GM21423 (cell line): ENCODE results near the gene PRMT7.

Experiments used
- ATAC-seq: cut with Tn5 transposase; IDR thresholded peaks from one replicate; pipeline ENCODE4 v1.9.1; 2021; ENCODE audit warnings: mild to moderate bottlenecking, moderate library complexity; ENCODE audit not compliant: unreplicated experiment

PRMT7 gene

GRCh38 chr16:68345958-68346635 is 35.3 kb downstream of the PRMT7 start:
- ATAC-seq: no peak

- no peak for ATAC-seq
Measured at GRCh38 chr16:68346892-68347480, 36.2 kb downstream of the PRMT7 start.

GRCh38 chr16:68347605-68348004 is 36.8 kb downstream of the PRMT7 start:
- ATAC-seq: no peak

- no peak for ATAC-seq
Measured at GRCh38 chr16:68348639-68349445, 38.0 kb downstream of the PRMT7 start.

- ATAC-seq: no peak
Measured at GRCh38 chr16:68349838-68350410, 39.1 kb downstream of the PRMT7 start.

- no peak for ATAC-seq
Measured at GRCh38 chr16:68350813-68351350, 40.1 kb downstream of the PRMT7 start.

- no peak for ATAC-seq
Measured at GRCh38 chr16:68351463-68351862, 40.6 kb downstream of the PRMT7 start.

- ATAC-seq: no peak
Measured at GRCh38 chr16:68351991-68352431, 41.2 kb downstream of the PRMT7 start.

- no peak for ATAC-seq
Measured at GRCh38 chr16:68353366-68353765, 42.5 kb downstream of the PRMT7 start.

- ATAC-seq: no peak
Measured at GRCh38 chr16:68354816-68355215, 44.0 kb downstream of the PRMT7 start.

GRCh38 chr16:68355447-68356248 is 44.8 kb downstream of the PRMT7 start:
- ATAC-seq: no peak

GRCh38 chr16:68356249-68356918 is 45.6 kb downstream of the PRMT7 start:
- peak; percentile 78 for ATAC-seq

GRCh38 chr16:68356919-68357286 is 46.1 kb downstream of the PRMT7 start:
- ATAC-seq: no peak

- no peak for ATAC-seq
Measured at GRCh38 chr16:68357521-68357922, 46.7 kb downstream of the PRMT7 start.

- ATAC-seq: no peak
Measured at GRCh38 chr16:68357923-68358322, 47.1 kb downstream of the PRMT7 start.

- no peak for ATAC-seq
Measured at GRCh38 chr16:68358951-68359350, 48.1 kb downstream of the PRMT7 start.

GRCh38 chr16:68359398-68360191 is 48.8 kb downstream of the PRMT7 start:
- no peak for ATAC-seq

- no peak for ATAC-seq
Measured at GRCh38 chr16:68360547-68360946, 49.7 kb downstream of the PRMT7 start.

- ATAC-seq: no peak
Measured at GRCh38 chr16:68360956-68361355, 50.1 kb downstream of the PRMT7 start.
